Measurements from ENCODE around the gene DCTN4.

DCTN4 gene

DNA sequence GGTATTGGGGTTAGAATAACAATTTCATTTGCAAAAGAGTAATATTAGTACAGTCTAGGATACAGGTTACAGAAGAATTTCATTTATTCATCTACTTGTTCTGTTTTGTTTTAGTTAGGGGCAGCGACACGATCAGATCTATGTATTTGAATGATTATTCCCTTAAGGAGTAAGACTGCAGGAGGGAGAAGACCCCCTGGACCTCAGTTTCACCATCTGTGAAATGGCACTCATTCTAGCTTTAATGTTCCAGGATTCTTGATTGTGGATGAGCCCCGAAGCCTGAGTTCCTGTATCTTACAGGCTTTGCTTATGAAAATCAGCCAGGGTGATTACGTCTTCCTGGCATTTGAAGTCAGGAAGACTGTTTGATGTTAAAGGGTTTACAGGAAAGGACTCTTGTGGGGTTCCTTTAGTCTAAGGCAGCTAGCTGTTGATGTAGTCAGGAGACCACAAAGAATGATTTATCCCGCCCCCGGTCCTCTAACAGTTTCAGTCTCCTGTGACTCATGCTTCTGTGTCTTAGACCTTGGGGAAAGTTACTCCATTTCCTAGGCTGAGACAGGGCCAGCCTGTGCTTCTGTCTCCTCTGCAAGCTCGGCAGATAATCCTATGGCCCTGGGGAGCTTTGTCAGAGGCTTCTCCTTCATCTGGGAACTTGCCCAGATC lies 31.3 kb upstream of the DCTN4 start:
- peak overlapping the region in 1 of 2 donors; percentile 24 for H3K4me3 ChIP-seq (replicated peaks in 1 of 2; ENCODE audit: low read depth in 2 of 2, low read length in 2 of 2)
- TF ChIP-seq, protein P1, sequence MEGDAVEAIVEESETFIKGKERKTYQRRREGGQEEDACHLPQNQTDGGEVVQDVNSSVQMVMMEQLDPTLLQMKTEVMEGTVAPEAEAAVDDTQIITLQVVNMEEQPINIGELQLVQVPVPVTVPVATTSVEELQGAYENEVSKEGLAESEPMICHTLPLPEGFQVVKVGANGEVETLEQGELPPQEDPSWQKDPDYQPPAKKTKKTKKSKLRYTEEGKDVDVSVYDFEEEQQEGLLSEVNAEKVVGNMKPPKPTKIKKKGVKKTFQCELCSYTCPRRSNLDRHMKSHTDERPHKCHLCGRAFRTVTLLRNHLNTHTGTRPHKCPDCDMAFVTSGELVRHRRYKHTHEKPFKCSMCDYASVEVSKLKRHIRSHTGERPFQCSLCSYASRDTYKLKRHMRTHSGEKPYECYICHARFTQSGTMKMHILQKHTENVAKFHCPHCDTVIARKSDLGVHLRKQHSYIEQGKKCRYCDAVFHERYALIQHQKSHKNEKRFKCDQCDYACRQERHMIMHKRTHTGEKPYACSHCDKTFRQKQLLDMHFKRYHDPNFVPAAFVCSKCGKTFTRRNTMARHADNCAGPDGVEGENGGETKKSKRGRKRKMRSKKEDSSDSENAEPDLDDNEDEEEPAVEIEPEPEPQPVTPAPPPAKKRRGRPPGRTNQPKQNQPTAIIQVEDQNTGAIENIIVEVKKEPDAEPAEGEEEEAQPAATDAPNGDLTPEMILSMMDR (IDR thresholded peaks at IDR 0.05; ENCODE audit: low read depth, low read length) = no peak
- peak; percentile 95 to 98 for DNase-seq (ENCODE audit: low read depth in 2 of 2)

DNA sequence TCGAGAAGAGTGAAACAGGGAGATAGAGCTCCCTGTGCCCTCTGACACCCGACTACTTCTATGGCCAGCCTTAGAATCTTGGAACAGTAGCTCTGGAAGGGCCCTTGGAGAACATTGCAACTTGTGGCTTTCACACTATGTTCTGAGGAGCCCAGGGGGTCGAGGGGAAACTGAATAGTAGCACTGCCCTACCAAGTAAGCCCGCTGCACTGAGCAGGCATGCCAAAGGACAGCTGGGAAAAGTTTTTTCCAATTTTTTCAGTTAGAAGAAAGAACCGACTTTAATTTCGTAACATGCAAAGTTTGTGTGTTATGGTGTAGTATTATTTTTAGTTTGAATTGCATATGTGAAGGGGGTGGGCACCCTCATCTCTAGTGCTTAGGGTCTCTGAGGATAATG lies 30.6 kb upstream of the DCTN4 start:
- H3K4me3 ChIP-seq (replicated peaks in 1 of 2; ENCODE audit: low read depth in 2 of 2, low read length in 2 of 2) = peak overlapping the region in 1 of 2 donors; percentile 3

DNA sequence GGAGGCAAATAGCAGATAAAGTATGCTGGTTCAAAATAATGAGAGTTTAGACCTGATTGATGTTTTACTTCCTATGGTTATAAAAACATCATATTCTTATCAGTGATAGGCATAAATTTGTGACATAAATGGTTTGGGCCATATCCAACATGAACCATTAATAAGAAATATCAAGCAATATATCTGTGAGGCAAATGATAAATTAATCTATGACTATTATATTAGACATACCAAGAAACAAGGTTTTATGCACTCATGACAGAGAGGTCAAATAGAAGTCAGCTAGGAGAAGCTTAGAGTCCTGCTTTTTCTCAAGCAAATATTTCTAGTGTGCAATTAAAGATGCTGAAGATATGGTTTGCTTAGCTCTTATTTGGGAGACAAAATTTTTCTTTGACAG lies 30.2 kb upstream of the DCTN4 start:
- no peak overlapping the region for H3K4me3 ChIP-seq (replicated peaks in 1 of 2; ENCODE audit: low read depth in 2 of 2, low read length in 2 of 2)
- TF ChIP-seq, protein P1 (IDR thresholded peaks at IDR 0.05; ENCODE audit: low read depth, low read length) = no peak
- DNase-seq (ENCODE audit: low read depth in 2 of 2) = no peak

More for the DNA sequence above, 30.6 kb upstream of the DCTN4 start:
- no peak for DNase-seq (ENCODE audit: low read depth in 2 of 2)
- TF ChIP-seq, protein P1 (IDR thresholded peaks at IDR 0.05; ENCODE audit: low read depth, low read length) = no peak

DNA sequence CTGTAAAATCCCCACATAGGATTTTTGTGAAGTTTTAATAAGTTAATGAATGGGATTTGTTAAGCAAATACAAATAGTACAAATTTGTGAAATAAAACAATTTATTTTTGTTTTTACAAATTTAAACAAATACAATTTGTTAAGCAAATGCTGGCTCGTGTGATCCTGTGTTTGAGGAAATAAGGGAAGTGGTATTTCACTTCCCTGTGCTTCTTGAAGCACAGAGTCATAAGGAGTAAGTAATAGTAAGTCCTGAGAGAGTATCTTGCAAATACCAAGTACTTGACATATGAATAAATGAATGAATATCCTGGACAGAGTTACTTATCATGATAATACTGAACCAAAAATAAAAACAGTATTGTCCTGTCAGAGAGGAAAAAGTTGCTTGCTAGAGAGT lies 28.8 kb upstream of the DCTN4 start:
- H3K4me3 ChIP-seq (replicated peaks in 1 of 2; ENCODE audit: low read depth in 2 of 2, low read length in 2 of 2) = no peak overlapping the region
- peak in 1 of 2 donors; percentile 13 for DNase-seq (ENCODE audit: low read depth in 2 of 2)
- TF ChIP-seq, protein P1 (IDR thresholded peaks at IDR 0.05; ENCODE audit: low read depth, low read length) = no peak

DNA sequence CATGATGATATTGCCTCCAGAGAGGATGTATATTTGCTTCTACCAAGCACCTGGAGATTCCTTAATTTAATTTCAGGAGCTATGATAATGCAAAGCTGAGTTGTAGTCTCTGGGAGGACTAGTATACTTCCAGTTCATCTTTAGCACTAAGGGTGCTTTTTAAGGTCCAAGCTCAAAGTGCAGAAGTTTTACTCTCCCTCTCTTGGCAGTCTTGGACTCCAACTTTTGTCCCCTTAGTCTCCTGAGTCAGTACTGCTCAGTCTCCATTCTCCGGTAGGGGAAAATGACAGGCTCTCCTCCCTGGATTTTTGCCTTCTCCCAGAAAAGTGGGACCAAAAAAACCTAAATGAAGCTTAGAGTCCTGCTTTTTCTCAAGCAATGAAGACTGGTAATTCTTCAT lies 28.1 kb upstream of the DCTN4 start:
- DNase-seq (ENCODE audit: low read depth in 2 of 2) = no peak
- TF ChIP-seq, protein P1 (IDR thresholded peaks at IDR 0.05; ENCODE audit: low read depth, low read length) = no peak
- H3K4me3 ChIP-seq (replicated peaks in 1 of 2; ENCODE audit: low read depth in 2 of 2, low read length in 2 of 2) = peak overlapping the region in 1 of 2 donors; percentile 1

GRCh38 chr5:150785950-150786349 lies 27.1 kb upstream of the DCTN4 start:
- no peak for DNase-seq (ENCODE audit: low read depth in 2 of 2)
- no peak overlapping the region for H3K4me3 ChIP-seq (replicated peaks in 1 of 2; ENCODE audit: low read depth in 2 of 2, low read length in 2 of 2)
- TF ChIP-seq, protein P1 (IDR thresholded peaks at IDR 0.05; ENCODE audit: low read depth, low read length) = no peak

Data from cardiac fibroblast (primary cell).